HepG2 (cell line): Measurements from ENCODE around the gene BRAF. TPM values are rescaled to one million over a fixed set of nuclear protein-coding genes. Genes with fewer than 3 reads are reported as not detected.

Source experiments
- ATAC-seq: fragments of 200-7000 bp; cut with Tn5 transposase; 3 replicates; pipeline ENCODE4 v1.9.1; 2020; ENCODE audit warnings: mild to moderate bottlenecking, moderate library complexity
- BruUV-seq: library from RNA; stranded (reverse); fragments of 400-500 nt; replicated peaks from 2 replicates; lab custom pipeline; 2021; lab: Mats Ljungman, UMichigan
- CTCF ChIA-PET: fragments of 300-600 bp; formaldehyde crosslinking; extraction: SDS; loops from one replicate; lab custom pipeline; 2021; ENCODE audit warnings: low total read pairs, inconsistent platforms, low intra/inter-chr PET ratio; lab: Yijun Ruan, JAX
- POLR2A ChIA-PET: fragments of 350-600 bp; sonication (Branson Sonifier 250); formaldehyde crosslinking; loops from one replicate; lab custom pipeline; 2020; ENCODE audit warnings: antibody characterized with exemption, inconsistent platforms; lab: Yijun Ruan, JAX
- DNase-seq: peaks from one replicate; pipeline ENCODE4 v3.0.0-alpha.2; 2015; ENCODE audit warnings: low spot score
- FAIRE-seq: peaks from 3 replicates; lab custom pipeline; 2011; peaks lifted over from hg19 to GRCh38; lab: Jason Lieb, UNC
- H2AFZ ChIP-seq: one replicate; pipeline ENCODE4 v1.6.1; 2011; ENCODE audit warnings: low read length, inconsistent platforms
- H3K27ac ChIP-seq: fragments of 300-600 bp; 3 replicates; pipeline ENCODE4 v1.8.0; 2011; ENCODE audit warnings: mixed run types, mild to moderate bottlenecking, mixed read lengths, low read length, inconsistent platforms; ENCODE audit not compliant: insufficient read depth; ENCODE audit errors: extremely low read length
- H3K27me3 ChIP-seq, 2 experiments: fragments of 200-600 bp in 1 of 2; 2 replicates in 1 of 2; 3 replicates in 1 of 2; pipeline versions ENCODE4 v1.6.0 to v1.8.0; 2011; ENCODE audit warnings: low read length in 2 of 2, mild to moderate bottlenecking in 2 of 2, moderate library complexity in 2 of 2, inconsistent platforms in 1 of 2; ENCODE audit not compliant: insufficient read depth in 2 of 2, control insufficient read depth in 1 of 2
- H3K36me3 ChIP-seq, 2 experiments: fragments of 200-600 bp in 1 of 2; replicated peaks in 1 of 2; 2 replicates in 1 of 2; 3 replicates in 1 of 2; pipeline versions ENCODE4 v1.5.1 to v1.8.0; 2011; ENCODE audit warnings: low read length in 2 of 2, inconsistent platforms in 1 of 2; ENCODE audit not compliant: insufficient read depth in 2 of 2, control insufficient read depth in 1 of 2
- H3K4me1 ChIP-seq: 2 replicates; pipeline ENCODE4 v1.5.1; 2012; ENCODE audit warnings: low read length, inconsistent platforms; ENCODE audit not compliant: insufficient read depth
- H3K4me2 ChIP-seq: 2 replicates; pipeline ENCODE4 v1.6.0; 2011; ENCODE audit warnings: low read depth, low read length, inconsistent platforms
- H3K4me3 ChIP-seq, 3 experiments: fragments of 200-600 bp in 1 of 3; sonication (generic), shearing (Covaris generic) in 1 of 3; replicated peaks in 1 of 3; 2 replicates each; pipeline ENCODE4 v1.5.1; 2011 to 2016; ENCODE audit warnings: low read length in 3 of 3, inconsistent platforms in 2 of 3, low read depth in 2 of 3, mild to moderate bottlenecking in 2 of 3, control low read depth in 1 of 3, mixed read lengths in 1 of 3; ENCODE audit not compliant: insufficient read depth in 1 of 3
- H3K79me2 ChIP-seq: one replicate; pipeline ENCODE4 v1.6.1; 2011; ENCODE audit warnings: low read length, inconsistent platforms; ENCODE audit not compliant: insufficient read depth
- H3K9ac ChIP-seq: 2 replicates; pipeline ENCODE4 v1.6.0; 2011; ENCODE audit warnings: mild to moderate bottlenecking, low read depth, low read length, inconsistent platforms; ENCODE audit not compliant: insufficient read depth
- H3K9me3 ChIP-seq: 2 replicates; pipeline ENCODE4 v1.5.1; 2012; ENCODE audit warnings: mild to moderate bottlenecking, low read length
- H4K20me1 ChIP-seq: 2 replicates; pipeline ENCODE4 v1.6.0; 2011; ENCODE audit warnings: inconsistent platforms, mild to moderate bottlenecking, low read length, moderate library complexity; ENCODE audit not compliant: insufficient read depth
- HDAC1 ChIP-seq: sonication (generic); formaldehyde crosslinking; IDR thresholded peaks from 2 replicates; pipeline ENCODE4 v1.5.1; 2020; ENCODE audit warnings: mild to moderate bottlenecking, missing genetic modification reagents
- HHEX ChIP-seq: IDR thresholded peaks from 2 replicates; pipeline ENCODE4 v1.6.1; 2016; ENCODE audit warnings: control low read depth
- KLF13 ChIP-seq: sonication (generic); formaldehyde crosslinking; IDR thresholded peaks from 2 replicates; pipeline ENCODE4 v1.4.0; 2020; ENCODE audit warnings: mild to moderate bottlenecking, missing genetic modification reagents
- RFX5 ChIP-seq: IDR thresholded peaks from 2 replicates; pipeline ENCODE4 v1.6.1; 2011; ENCODE audit warnings: low read depth, low read length, improper control_type of control experiment
- ZNF136 ChIP-seq: sonication (generic); formaldehyde crosslinking; IDR thresholded peaks from 2 replicates; pipeline ENCODE4 v1.8.1; 2022; ENCODE audit warnings: low read depth, mild to moderate bottlenecking, moderate library complexity, missing genetic modification reagents
- in situ Hi-C: cut with HindIII; loops from 2 replicates; pipeline ENCODE4 v1.10.0; 2017; ENCODE audit warnings: low pct_unique_long_range_greater_than_20kb; ENCODE audit not compliant: extremely low pct_ligation_motif_present
- intact Hi-C: fragments of 100-400 bp; cut with micrococcal nuclease; formaldehyde crosslinking; loops from one replicate; pipeline ENCODE4 v1.10.0; 2022; ENCODE audit not compliant: unreplicated experiment
- polyA plus RNA-seq, 8 experiments: library from polyadenylated mRNA; depleted of rRNA in 3 of 8; stranded (reverse) in 7 of 8; unstranded in 1 of 8; fragments of >200 nt; fragmentation: Illumina TruSeq in 4 of 8; extraction: Trizol in 4 of 8; gene quantifications; 2 replicates each; pipeline versions ENCODE4 v1.2.1 to v1.2.3, GENCODE V29; 2011 to 2016; ENCODE audit warnings: low read depth in 4 of 8, missing spikeins in 1 of 8, mixed read lengths in 1 of 8; ENCODE audit not compliant: insufficient read depth in 1 of 8
- total RNA-seq, 5 experiments: library from RNA; depleted of rRNA; stranded (reverse); fragments of >200 nt; fragmentation: Illumina TruSeq; extraction: Trizol; gene quantifications; 2 replicates each; pipeline ENCODE4 v1.2.3, GENCODE V29; 2016; ENCODE audit warnings: low read depth in 1 of 5
- TF ChIP-seq, protein P1 (sequence below): sonication (generic); formaldehyde crosslinking; IDR thresholded peaks from 2 replicates; pipeline ENCODE4 v1.4.0; 2020; ENCODE audit warnings: mild to moderate bottlenecking, missing genetic modification reagents, borderline replicate concordance
- TF ChIP-seq, protein P2 (sequence below): sonication (generic); formaldehyde crosslinking; IDR thresholded peaks from 2 replicates; pipeline ENCODE4 v1.4.0; 2020; ENCODE audit warnings: missing genetic modification reagents, borderline replicate concordance
- TF ChIP-seq, protein P3 (sequence below): sonication (generic); formaldehyde crosslinking; IDR thresholded peaks from 2 replicates; pipeline ENCODE4 v1.5.1; 2020; ENCODE audit warnings: mild to moderate bottlenecking, missing genetic modification reagents, moderate library complexity

The BRAF gene
- total and polyA plus RNA-seq, 2 of the 13 experiments (the other 11 are each of a cell fraction or from before 2014, with no cell fraction given), result 12.5 to 13.4 TPM

DNA sequence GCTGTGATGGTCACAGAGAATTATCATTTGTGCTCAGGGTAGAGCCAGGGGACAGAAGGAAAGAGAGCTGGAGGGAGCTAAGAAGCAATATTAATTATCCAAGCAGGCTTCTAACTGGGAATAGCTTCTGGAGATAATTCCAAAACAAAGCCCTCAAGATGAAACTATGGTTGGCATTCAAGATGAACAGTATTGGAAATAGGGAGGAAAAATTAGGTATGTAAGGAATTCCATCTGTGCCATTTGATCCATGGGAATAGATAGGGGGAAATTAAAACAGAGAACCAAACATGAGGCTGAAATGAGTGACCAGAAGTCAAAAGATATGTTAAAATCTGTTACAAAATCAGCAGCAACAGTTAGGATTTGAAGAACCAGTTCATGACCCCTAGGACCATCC is 152.9 kb downstream of the BRAF start:
- intact Hi-C loops, result no loop called here
- Histone ChIP-seq H3K4me3 (no peak overlapping the region), H3K36me3 (peaks cover 2 to 21% of the 10 kb centered on the region in 2 experiments; a peak in 4 of 5 replicates), H3K27me3 (no peaks in the 10 kb centered on the region), H2AFZ (no peak overlapping the region), H3K9ac (no peak overlapping the region), H3K27ac (no peak overlapping the region), H3K4me2 (no peak overlapping the region), H3K9me3 (no peaks in the 10 kb centered on the region), H3K79me2 (no peaks in the 10 kb centered on the region), H3K4me1 (no peaks in the 10 kb centered on the region), H4K20me1 (no peaks in the 10 kb centered on the region)
- no peak for ATAC-seq
- in situ Hi-C loops, result no loop called here
- ChIA-PET CTCF (no interaction called here), POLR2A (no interaction called here)
- TF ChIP-seq, protein P1, sequence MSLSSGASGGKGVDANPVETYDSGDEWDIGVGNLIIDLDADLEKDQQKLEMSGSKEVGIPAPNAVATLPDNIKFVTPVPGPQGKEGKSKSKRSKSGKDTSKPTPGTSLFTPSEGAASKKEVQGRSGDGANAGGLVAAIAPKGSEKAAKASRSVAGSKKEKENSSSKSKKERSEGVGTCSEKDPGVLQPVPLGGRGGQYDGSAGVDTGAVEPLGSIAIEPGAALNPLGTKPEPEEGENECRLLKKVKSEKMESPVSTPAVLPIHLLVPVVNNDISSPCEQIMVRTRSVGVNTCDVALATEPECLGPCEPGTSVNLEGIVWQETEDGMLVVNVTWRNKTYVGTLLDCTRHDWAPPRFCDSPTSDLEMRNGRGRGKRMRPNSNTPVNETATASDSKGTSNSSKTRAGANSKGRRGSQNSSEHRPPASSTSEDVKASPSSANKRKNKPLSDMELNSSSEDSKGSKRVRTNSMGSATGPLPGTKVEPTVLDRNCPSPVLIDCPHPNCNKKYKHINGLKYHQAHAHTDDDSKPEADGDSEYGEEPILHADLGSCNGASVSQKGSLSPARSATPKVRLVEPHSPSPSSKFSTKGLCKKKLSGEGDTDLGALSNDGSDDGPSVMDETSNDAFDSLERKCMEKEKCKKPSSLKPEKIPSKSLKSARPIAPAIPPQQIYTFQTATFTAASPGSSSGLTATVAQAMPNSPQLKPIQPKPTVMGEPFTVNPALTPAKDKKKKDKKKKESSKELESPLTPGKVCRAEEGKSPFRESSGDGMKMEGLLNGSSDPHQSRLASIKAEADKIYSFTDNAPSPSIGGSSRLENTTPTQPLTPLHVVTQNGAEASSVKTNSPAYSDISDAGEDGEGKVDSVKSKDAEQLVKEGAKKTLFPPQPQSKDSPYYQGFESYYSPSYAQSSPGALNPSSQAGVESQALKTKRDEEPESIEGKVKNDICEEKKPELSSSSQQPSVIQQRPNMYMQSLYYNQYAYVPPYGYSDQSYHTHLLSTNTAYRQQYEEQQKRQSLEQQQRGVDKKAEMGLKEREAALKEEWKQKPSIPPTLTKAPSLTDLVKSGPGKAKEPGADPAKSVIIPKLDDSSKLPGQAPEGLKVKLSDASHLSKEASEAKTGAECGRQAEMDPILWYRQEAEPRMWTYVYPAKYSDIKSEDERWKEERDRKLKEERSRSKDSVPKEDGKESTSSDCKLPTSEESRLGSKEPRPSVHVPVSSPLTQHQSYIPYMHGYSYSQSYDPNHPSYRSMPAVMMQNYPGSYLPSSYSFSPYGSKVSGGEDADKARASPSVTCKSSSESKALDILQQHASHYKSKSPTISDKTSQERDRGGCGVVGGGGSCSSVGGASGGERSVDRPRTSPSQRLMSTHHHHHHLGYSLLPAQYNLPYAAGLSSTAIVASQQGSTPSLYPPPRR (CRISPR knock-in tag), result no peak
- TF ChIP-seq, protein P2, sequence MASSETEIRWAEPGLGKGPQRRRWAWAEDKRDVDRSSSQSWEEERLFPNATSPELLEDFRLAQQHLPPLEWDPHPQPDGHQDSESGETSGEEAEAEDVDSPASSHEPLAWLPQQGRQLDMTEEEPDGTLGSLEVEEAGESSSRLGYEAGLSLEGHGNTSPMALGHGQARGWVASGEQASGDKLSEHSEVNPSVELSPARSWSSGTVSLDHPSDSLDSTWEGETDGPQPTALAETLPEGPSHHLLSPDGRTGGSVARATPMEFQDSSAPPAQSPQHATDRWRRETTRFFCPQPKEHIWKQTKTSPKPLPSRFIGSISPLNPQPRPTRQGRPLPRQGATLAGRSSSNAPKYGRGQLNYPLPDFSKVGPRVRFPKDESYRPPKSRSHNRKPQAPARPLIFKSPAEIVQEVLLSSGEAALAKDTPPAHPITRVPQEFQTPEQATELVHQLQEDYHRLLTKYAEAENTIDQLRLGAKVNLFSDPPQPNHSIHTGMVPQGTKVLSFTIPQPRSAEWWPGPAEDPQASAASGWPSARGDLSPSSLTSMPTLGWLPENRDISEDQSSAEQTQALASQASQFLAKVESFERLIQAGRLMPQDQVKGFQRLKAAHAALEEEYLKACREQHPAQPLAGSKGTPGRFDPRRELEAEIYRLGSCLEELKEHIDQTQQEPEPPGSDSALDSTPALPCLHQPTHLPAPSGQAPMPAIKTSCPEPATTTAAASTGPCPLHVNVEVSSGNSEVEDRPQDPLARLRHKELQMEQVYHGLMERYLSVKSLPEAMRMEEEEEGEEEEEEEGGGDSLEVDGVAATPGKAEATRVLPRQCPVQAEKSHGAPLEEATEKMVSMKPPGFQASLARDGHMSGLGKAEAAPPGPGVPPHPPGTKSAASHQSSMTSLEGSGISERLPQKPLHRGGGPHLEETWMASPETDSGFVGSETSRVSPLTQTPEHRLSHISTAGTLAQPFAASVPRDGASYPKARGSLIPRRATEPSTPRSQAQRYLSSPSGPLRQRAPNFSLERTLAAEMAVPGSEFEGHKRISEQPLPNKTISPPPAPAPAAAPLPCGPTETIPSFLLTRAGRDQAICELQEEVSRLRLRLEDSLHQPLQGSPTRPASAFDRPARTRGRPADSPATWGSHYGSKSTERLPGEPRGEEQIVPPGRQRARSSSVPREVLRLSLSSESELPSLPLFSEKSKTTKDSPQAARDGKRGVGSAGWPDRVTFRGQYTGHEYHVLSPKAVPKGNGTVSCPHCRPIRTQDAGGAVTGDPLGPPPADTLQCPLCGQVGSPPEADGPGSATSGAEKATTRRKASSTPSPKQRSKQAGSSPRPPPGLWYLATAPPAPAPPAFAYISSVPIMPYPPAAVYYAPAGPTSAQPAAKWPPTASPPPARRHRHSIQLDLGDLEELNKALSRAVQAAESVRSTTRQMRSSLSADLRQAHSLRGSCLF (CRISPR knock-in tag), result no peak
- TF ChIP-seq KLF13 (CRISPR knock-in tag) (no peak), ZNF136 (CRISPR knock-in tag) (no peak), HHEX (CRISPR knock-in tag) (no peak), HDAC1 (no peak), RFX5 (no peak)
- TF ChIP-seq, protein P3, sequence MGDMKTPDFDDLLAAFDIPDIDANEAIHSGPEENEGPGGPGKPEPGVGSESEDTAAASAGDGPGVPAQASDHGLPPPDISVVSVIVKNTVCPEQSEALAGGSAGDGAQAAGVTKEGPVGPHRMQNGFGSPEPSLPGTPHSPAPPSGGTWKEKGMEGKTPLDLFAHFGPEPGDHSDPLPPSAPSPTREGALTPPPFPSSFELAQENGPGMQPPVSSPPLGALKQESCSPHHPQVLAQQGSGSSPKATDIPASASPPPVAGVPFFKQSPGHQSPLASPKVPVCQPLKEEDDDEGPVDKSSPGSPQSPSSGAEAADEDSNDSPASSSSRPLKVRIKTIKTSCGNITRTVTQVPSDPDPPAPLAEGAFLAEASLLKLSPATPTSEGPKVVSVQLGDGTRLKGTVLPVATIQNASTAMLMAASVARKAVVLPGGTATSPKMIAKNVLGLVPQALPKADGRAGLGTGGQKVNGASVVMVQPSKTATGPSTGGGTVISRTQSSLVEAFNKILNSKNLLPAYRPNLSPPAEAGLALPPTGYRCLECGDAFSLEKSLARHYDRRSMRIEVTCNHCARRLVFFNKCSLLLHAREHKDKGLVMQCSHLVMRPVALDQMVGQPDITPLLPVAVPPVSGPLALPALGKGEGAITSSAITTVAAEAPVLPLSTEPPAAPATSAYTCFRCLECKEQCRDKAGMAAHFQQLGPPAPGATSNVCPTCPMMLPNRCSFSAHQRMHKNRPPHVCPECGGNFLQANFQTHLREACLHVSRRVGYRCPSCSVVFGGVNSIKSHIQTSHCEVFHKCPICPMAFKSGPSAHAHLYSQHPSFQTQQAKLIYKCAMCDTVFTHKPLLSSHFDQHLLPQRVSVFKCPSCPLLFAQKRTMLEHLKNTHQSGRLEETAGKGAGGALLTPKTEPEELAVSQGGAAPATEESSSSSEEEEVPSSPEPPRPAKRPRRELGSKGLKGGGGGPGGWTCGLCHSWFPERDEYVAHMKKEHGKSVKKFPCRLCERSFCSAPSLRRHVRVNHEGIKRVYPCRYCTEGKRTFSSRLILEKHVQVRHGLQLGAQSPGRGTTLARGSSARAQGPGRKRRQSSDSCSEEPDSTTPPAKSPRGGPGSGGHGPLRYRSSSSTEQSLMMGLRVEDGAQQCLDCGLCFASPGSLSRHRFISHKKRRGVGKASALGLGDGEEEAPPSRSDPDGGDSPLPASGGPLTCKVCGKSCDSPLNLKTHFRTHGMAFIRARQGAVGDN (CRISPR knock-in tag), result no peak
- BruUV-seq, result no TSS peak
- no peak for FAIRE-seq
- no peak for DNase-seq
